SU-DHL-6 (cell line): ENCODE measurements around the gene RASL10A.

ENCODE experiments used
- EZH2phosphoT487 ChIP-seq: fragments of 200-600 bp; sonication (generic), shearing (Covaris generic); conservative IDR thresholded peaks from 2 replicates; pipeline ENCODE4 v1.6.1; 2018; ENCODE audit warnings: mild to moderate bottlenecking, antibody characterized with exemption, low read length, moderate library complexity, mixed read lengths
- TF ChIP-seq, protein P1 (sequence below): fragments of 200-600 bp; sonication (generic); IDR thresholded peaks from one replicate; pipeline ENCODE4 v1.5.1; 2017; ENCODE audit warnings: antibody characterized with exemption, mild to moderate bottlenecking, low read length, moderate library complexity; ENCODE audit not compliant: insufficient read depth, poor library complexity, severe bottlenecking

GRCh38 chr22:29292379-29292778, 23.1 kb downstream of the RASL10A start:
- TF ChIP-seq, protein P1, sequence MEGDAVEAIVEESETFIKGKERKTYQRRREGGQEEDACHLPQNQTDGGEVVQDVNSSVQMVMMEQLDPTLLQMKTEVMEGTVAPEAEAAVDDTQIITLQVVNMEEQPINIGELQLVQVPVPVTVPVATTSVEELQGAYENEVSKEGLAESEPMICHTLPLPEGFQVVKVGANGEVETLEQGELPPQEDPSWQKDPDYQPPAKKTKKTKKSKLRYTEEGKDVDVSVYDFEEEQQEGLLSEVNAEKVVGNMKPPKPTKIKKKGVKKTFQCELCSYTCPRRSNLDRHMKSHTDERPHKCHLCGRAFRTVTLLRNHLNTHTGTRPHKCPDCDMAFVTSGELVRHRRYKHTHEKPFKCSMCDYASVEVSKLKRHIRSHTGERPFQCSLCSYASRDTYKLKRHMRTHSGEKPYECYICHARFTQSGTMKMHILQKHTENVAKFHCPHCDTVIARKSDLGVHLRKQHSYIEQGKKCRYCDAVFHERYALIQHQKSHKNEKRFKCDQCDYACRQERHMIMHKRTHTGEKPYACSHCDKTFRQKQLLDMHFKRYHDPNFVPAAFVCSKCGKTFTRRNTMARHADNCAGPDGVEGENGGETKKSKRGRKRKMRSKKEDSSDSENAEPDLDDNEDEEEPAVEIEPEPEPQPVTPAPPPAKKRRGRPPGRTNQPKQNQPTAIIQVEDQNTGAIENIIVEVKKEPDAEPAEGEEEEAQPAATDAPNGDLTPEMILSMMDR: no peak
- TF ChIP-seq EZH2phosphoT487: no peak
